Hematopoietic multipotent progenitor cell treated with erythropoietin and hydrocortisone succinate and interleukin-3 and kit ligand, for 17 days (in vitro differentiated cells): ENCODE data around the gene C1QTNF9B.
"Not testable (repeated sequence)": the region's sequence is repeated elsewhere in the genome, so short reads cannot be mapped to it uniquely, and the experiment has no call there.

Source experiments
- DNase-seq: peaks from one replicate; pipeline ENCODE4 v3.0.0-alpha.2; 2015; ENCODE audit warnings: low spot score

The C1QTNF9B gene

GRCh38 chr13:23897452-23897919 lies at the start of gene C1QTNF9B:
Gene C1QTNF9B (minus strand): TSS chr13:23897502.
- DNase-seq: not testable (repeated sequence)

- DNase-seq: no peak
These were observed 49.6 kb upstream of the C1QTNF9B start for GRCh38 chr13:23946900-23947299.

GRCh38 chr13:23946067-23946466 lies 48.8 kb upstream of the C1QTNF9B start:
- no peak for DNase-seq

GRCh38 chr13:23945612-23946011 lies 48.3 kb upstream of the C1QTNF9B start:
- DNase-seq: no peak

GRCh38 chr13:23941211-23941610 lies 43.9 kb upstream of the C1QTNF9B start:
- DNase-seq: no peak

- not testable (repeated sequence) for DNase-seq
These were observed 42.4 kb upstream of the C1QTNF9B start for GRCh38 chr13:23939666-23940065.

GRCh38 chr13:23934520-23934919 lies 37.2 kb upstream of the C1QTNF9B start:
- DNase-seq: no peak

- DNase-seq: no peak
These were observed 31.7 kb upstream of the C1QTNF9B start for GRCh38 chr13:23928985-23929384.

- DNase-seq: no peak
These were observed 25.7 kb upstream of the C1QTNF9B start for GRCh38 chr13:23923031-23923430.

- no peak for DNase-seq
These were observed 25.0 kb upstream of the C1QTNF9B start for GRCh38 chr13:23922005-23922932.

GRCh38 chr13:23921451-23921888 lies 24.2 kb upstream of the C1QTNF9B start:
- DNase-seq: peak; percentile 60

- no peak for DNase-seq
These were observed 21.7 kb upstream of the C1QTNF9B start for GRCh38 chr13:23919006-23919405.

- no peak for DNase-seq
These were observed 20.9 kb upstream of the C1QTNF9B start for GRCh38 chr13:23918208-23918607.

GRCh38 chr13:23915308-23915707 lies 18.0 kb upstream of the C1QTNF9B start:
- DNase-seq: no peak

- no peak for DNase-seq
These were observed 15.2 kb upstream of the C1QTNF9B start for GRCh38 chr13:23912469-23912868.

- DNase-seq: no peak
These were observed 12.3 kb upstream of the C1QTNF9B start for GRCh38 chr13:23909606-23910005.

GRCh38 chr13:23905766-23906165 lies 8.5 kb upstream of the C1QTNF9B start:
- no peak for DNase-seq

GRCh38 chr13:23903906-23904280 lies 6.6 kb upstream of the C1QTNF9B start:
- DNase-seq: no peak

- no peak for DNase-seq
These were observed 5.9 kb upstream of the C1QTNF9B start for GRCh38 chr13:23902975-23903905.

GRCh38 chr13:23901365-23901764 lies 4.1 kb upstream of the C1QTNF9B start:
- no peak for DNase-seq

GRCh38 chr13:23899555-23899954 lies 2.3 kb upstream of the C1QTNF9B start:
- DNase-seq: no peak

GRCh38 chr13:23898101-23898500 lies 799 bp upstream of the C1QTNF9B start:
- no peak for DNase-seq

GRCh38 chr13:23894746-23895145 lies 2.6 kb downstream of the C1QTNF9B start:
- DNase-seq: not testable (repeated sequence)
